ENCODE measurements around the gene G3BP2. TPM values are rescaled to one million over a fixed set of nuclear protein-coding genes. Genes with fewer than 3 reads are reported as not detected.
A peak's percentile ranks its signal among the peaks of the same experiment; 100 is the strongest.

Gene G3BP2
- total RNA-seq, 1 donor from 2014 or later = 175 TPM

DNA sequence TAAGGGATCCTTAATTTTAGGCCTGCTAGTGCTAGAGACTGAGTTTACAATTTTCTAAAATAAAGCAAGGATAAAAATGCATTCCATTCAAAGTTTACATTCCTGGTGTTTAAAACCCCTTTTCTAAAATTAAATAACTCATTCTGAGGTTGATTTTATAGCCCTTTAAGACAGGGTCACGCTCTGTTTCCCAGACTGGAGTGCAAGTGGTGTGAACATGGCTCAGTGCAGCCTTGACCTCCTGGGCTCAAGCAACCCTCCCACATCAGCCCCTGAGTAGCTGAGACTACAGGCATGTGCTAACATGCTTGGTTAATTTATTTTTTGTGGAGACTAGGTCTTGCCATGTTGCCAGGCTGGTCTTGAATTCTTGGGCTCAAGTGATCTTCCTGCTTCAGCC is 36.0 kb downstream of the G3BP2 start:
- peaks cover 8% of the 10 kb centered on the region for H3K4me1 Mint-ChIP-seq
- DNase-seq (ENCODE audit: low spot score in 2 of 2, unreplicated experiment in 2 of 2) = no peak
- TF ChIP-seq, protein P1, sequence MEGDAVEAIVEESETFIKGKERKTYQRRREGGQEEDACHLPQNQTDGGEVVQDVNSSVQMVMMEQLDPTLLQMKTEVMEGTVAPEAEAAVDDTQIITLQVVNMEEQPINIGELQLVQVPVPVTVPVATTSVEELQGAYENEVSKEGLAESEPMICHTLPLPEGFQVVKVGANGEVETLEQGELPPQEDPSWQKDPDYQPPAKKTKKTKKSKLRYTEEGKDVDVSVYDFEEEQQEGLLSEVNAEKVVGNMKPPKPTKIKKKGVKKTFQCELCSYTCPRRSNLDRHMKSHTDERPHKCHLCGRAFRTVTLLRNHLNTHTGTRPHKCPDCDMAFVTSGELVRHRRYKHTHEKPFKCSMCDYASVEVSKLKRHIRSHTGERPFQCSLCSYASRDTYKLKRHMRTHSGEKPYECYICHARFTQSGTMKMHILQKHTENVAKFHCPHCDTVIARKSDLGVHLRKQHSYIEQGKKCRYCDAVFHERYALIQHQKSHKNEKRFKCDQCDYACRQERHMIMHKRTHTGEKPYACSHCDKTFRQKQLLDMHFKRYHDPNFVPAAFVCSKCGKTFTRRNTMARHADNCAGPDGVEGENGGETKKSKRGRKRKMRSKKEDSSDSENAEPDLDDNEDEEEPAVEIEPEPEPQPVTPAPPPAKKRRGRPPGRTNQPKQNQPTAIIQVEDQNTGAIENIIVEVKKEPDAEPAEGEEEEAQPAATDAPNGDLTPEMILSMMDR (IDR thresholded peaks at IDR 0.05; ENCODE audit: unreplicated experiment) = no peak
- H3K36me3 Mint-ChIP-seq = peaks cover 12% of the 10 kb centered on the region
- no peaks in the 10 kb centered on the region for H3K27me3 Mint-ChIP-seq (ENCODE audit: low read depth)
- peak overlapping the region; percentile 26 for H3K27ac Mint-ChIP-seq
- H3K9me3 Mint-ChIP-seq = no peaks in the 10 kb centered on the region
- no peak overlapping the region for H3K4me3 Mint-ChIP-seq

DNA sequence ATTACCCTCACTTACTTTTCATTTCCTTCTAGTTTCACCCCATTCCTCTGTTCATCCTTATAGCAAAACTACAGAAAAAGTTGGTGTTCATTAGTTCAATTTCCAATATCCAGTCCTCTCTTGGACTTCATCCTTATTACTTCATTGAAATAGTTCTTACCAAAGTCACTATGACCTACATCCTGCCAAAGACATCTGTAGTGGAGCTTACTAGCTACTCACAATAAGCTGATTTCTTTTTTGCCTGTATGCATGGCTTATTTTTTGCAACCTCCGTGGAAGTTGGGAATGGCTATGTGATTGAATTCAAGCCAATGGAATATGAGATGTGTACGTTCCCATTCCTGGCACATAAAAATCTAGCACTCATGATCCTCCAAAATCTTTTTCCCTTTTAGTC is 38.3 kb downstream of the G3BP2 start:
- no peak for DNase-seq (ENCODE audit: low spot score in 2 of 2, unreplicated experiment in 2 of 2)
- H3K9me3 Mint-ChIP-seq = no peaks in the 10 kb centered on the region
- no peak overlapping the region for H3K4me3 Mint-ChIP-seq
- no peaks in the 10 kb centered on the region for H3K27me3 Mint-ChIP-seq (ENCODE audit: low read depth)
- H3K27ac Mint-ChIP-seq = no peak overlapping the region
- peaks cover 8% of the 10 kb centered on the region for H3K36me3 Mint-ChIP-seq
- H3K4me1 Mint-ChIP-seq = peaks cover 14% of the 10 kb centered on the region
- TF ChIP-seq, protein P1 (IDR thresholded peaks at IDR 0.05; ENCODE audit: unreplicated experiment) = no peak

DNA sequence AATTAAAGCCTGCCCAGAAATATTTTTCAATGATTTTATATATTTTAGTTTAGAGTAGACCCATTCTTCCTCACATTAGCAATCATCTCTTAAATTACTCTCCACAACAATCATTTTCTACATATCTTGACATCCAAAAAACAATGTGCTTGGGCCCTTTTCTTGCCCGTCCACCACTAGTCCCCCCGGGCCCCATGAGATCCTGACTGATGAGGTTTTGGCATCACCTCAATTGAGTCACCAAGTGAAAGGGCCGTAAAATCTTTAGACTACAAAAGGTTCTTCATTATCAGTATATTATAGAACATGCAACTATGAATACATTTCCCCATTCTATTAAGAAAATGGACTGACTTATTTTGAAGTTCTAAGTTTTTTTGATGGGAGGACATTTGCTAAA is 38.9 kb downstream of the G3BP2 start:
- Mint-ChIP-seq H3K36me3 (peaks cover 4% of the 10 kb centered on the region), H3K9me3 (no peaks in the 10 kb centered on the region), H3K27me3 (ENCODE audit: low read depth) (no peaks in the 10 kb centered on the region), H3K4me1 (peaks cover 15% of the 10 kb centered on the region), H3K27ac (no peak overlapping the region), H3K4me3 (no peak overlapping the region)
- DNase-seq (ENCODE audit: low spot score in 2 of 2, unreplicated experiment in 2 of 2) = no peak
- TF ChIP-seq, protein P1 (IDR thresholded peaks at IDR 0.05; ENCODE audit: unreplicated experiment) = no peak

DNA sequence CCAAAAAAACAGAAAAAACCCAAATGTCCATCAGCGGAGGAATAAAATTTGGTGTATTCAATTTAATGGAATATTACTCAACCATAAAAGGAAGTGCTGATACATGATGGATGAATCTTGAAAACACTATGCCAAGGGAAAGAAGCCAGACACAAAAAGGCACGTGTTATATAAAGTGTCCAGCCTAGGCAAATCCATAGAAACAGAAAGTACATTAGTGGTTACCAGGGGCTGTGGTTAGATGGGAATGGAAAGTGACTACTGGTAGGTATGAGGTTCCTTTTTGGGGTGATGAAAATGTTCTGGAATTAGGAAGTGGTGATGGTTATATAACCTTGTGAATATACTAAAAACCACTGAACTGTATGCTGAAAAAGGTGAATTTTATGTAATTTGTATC is 39.4 kb downstream of the G3BP2 start:
- Mint-ChIP-seq H3K4me3 (no peak overlapping the region), H3K27me3 (ENCODE audit: low read depth) (no peaks in the 10 kb centered on the region), H3K27ac (no peak overlapping the region), H3K9me3 (no peaks in the 10 kb centered on the region), H3K4me1 (peaks cover 19% of the 10 kb centered on the region), H3K36me3 (peaks cover under 1% of the 10 kb centered on the region)
- TF ChIP-seq, protein P1 (IDR thresholded peaks at IDR 0.05; ENCODE audit: unreplicated experiment) = no peak
- no peak for DNase-seq (ENCODE audit: low spot score in 2 of 2, unreplicated experiment in 2 of 2)

DNA sequence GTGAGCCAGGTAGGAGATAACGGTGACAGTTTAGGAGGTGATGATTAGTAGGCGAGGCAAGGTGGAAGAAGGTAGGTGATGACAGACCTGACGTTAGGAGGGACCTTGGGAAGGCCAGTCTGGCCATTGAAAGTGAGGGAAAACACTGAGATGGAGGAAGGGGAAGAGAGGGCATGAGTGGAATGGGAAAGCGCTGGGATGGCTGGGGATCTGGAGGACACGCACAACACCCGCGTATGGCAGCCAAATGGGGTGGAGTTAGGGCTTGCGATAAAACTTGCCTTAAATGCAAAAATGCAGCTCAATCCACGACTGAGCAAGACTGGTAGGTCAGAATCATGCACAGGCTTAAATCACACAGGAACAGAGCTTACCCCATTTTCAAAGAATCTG is 42.3 kb downstream of the G3BP2 start:
- Mint-ChIP-seq H3K27ac (peak overlapping the region; percentile 72), H3K36me3 (no peaks in the 10 kb centered on the region), H3K4me1 (peaks cover 11% of the 10 kb centered on the region), H3K4me3 (peak overlapping the region; percentile 72), H3K9me3 (no peaks in the 10 kb centered on the region), H3K27me3 (ENCODE audit: low read depth) (no peaks in the 10 kb centered on the region)
- no peak for DNase-seq (ENCODE audit: low spot score in 2 of 2, unreplicated experiment in 2 of 2)
- TF ChIP-seq, protein P1 (IDR thresholded peaks at IDR 0.05; ENCODE audit: unreplicated experiment) = no peak

All from mesothelial cell of epicardium (in vitro differentiated cells).